K562 (cell line): ENCODE results near the gene MYO1A. TPM values are rescaled to one million over a fixed set of nuclear protein-coding genes. Genes with fewer than 3 reads are reported as not detected.

Source experiments
- ATAC-seq: fragments of 200-7000 bp; cut with Tn5 transposase; 3 replicates; pipeline ENCODE4 v1.9.1; 2020; ENCODE audit warnings: moderate library complexity
- BruUV-seq: library from RNA; stranded (reverse); fragments of 400-500 nt; replicated peaks from 2 replicates; lab custom pipeline; 2021; lab: Mats Ljungman, UMichigan
- CTCF ChIA-PET: fragments of 300-600 bp; formaldehyde crosslinking; extraction: SDS; loops from one replicate; lab custom pipeline; 2021; ENCODE audit warnings: low intra/inter-chr PET ratio; lab: Yijun Ruan, JAX
- POLR2A ChIA-PET: fragments of 300-600, 350-650 bp; sonication (Branson Sonifier 250); formaldehyde crosslinking; extraction: SDS; loops from one replicate; lab custom pipeline; 2021; ENCODE audit warnings: antibody characterized with exemption, inconsistent platforms; lab: Yijun Ruan, JAX
- DNase-seq, 4 experiments: peaks; one replicate each; pipeline versions ENCODE4 v3.0.0 to v3.0.0-alpha.2; 2011 to 2018; ENCODE audit warnings: low spot score in 3 of 4, mixed read lengths in 3 of 4; ENCODE audit errors: extremely low read depth in 1 of 4
- FAIRE-seq: peaks from 2 replicates; lab custom pipeline; 2011; peaks lifted over from hg19 to GRCh38; lab: Jason Lieb, UNC
- H2AFZ ChIP-seq: 2 replicates; pipeline ENCODE4 v1.6.0; 2011; ENCODE audit warnings: low read depth, low read length, control low read depth, inconsistent platforms
- H3K27ac ChIP-seq: fragments of 200-600 bp; 3 replicates; pipeline ENCODE4 v1.8.0; 2011; ENCODE audit warnings: low read depth, mild to moderate bottlenecking, control low read depth, inconsistent platforms, low read length, moderate library complexity, mixed read lengths; ENCODE audit errors: extremely low read depth
- H3K27me3 ChIP-seq, 2 experiments: fragments of 300-600 bp in 1 of 2; 2 replicates in 1 of 2; 3 replicates in 1 of 2; pipeline versions ENCODE4 v1.6.0 to v1.8.0; 2011; ENCODE audit warnings: inconsistent platforms in 2 of 2, low read length in 2 of 2, mild to moderate bottlenecking in 1 of 2, mixed read lengths in 1 of 2, moderate library complexity in 1 of 2; ENCODE audit not compliant: control insufficient read depth in 2 of 2, insufficient read depth in 2 of 2
- H3K36me3 ChIP-seq: fragments of 300-600 bp; 3 replicates; pipeline ENCODE4 v1.8.0; 2011; ENCODE audit warnings: mild to moderate bottlenecking, low read length, inconsistent platforms; ENCODE audit not compliant: control insufficient read depth, insufficient read depth
- H3K4me1 ChIP-seq, 2 experiments: fragments of 200-600 bp in 1 of 2; replicated peaks in 1 of 2; 2 replicates in 1 of 2; 3 replicates in 1 of 2; pipeline versions ENCODE4 v1.5.1 to v1.8.0; 2011; ENCODE audit warnings: inconsistent platforms in 2 of 2, low read length in 2 of 2, mild to moderate bottlenecking in 1 of 2, mixed read lengths in 1 of 2, moderate library complexity in 1 of 2; ENCODE audit not compliant: control insufficient read depth in 2 of 2, insufficient read depth in 2 of 2
- H3K4me2 ChIP-seq: 2 replicates; pipeline ENCODE4 v1.6.1; 2011; ENCODE audit warnings: low read length, control low read depth, inconsistent platforms, mixed read lengths; ENCODE audit not compliant: insufficient read depth
- H3K4me3 ChIP-seq: fragments of 200-600 bp; sonication (generic), shearing (Covaris generic); 2 replicates; pipeline ENCODE4 v1.5.1; 2016; ENCODE audit warnings: control low read depth, inconsistent platforms
- H3K79me2 ChIP-seq: fragments of 200-600 bp; 3 replicates; pipeline ENCODE4 v1.8.0; 2011; ENCODE audit warnings: low read length, inconsistent platforms; ENCODE audit not compliant: control insufficient read depth, insufficient read depth
- H3K9ac ChIP-seq, 2 experiments: 2 replicates each; pipeline versions ENCODE4 v1.6.0 to v1.6.1; 2011; ENCODE audit warnings: low read depth in 2 of 2, low read length in 2 of 2, control low read depth in 1 of 2, inconsistent platforms in 1 of 2, mild to moderate bottlenecking in 1 of 2, mixed read lengths in 1 of 2; ENCODE audit not compliant: insufficient read depth in 1 of 2
- H3K9me1 ChIP-seq: one replicate; pipeline ENCODE4 v1.6.0; 2011; ENCODE audit warnings: inconsistent platforms, mild to moderate bottlenecking, low read length, moderate library complexity; ENCODE audit not compliant: control insufficient read depth, insufficient read depth
- H3K9me3 ChIP-seq: replicated peaks from 2 replicates; pipeline ENCODE4 v1.5.1; 2011; ENCODE audit warnings: low read depth, low read length, inconsistent platforms; ENCODE audit not compliant: control insufficient read depth, insufficient read depth
- H4K20me1 ChIP-seq: replicated peaks from 2 replicates; pipeline ENCODE4 v1.6.1; 2011; ENCODE audit warnings: low read length, inconsistent platforms, mixed read lengths; ENCODE audit not compliant: control insufficient read depth, insufficient read depth
- ELF2 ChIP-seq: fragments of 250-450 bp; sonication (Bioruptor Pico); IDR thresholded peaks from 2 replicates; pipeline ENCODE4 v1.5.0; 2021; ENCODE audit warnings: mild to moderate bottlenecking
- HLTF ChIP-seq: fragments of 450-650 bp; IDR thresholded peaks from 2 replicates; pipeline ENCODE4 v1.6.1; 2016
- IRF2 ChIP-seq: sonication (generic); formaldehyde crosslinking; IDR thresholded peaks from 2 replicates; pipeline ENCODE4 v1.8.1; 2022; ENCODE audit warnings: mild to moderate bottlenecking, missing genetic modification reagents
- MNT ChIP-seq, 2 experiments: fragments of 450-650 bp; conservative IDR thresholded peaks; 2 replicates each; pipeline ENCODE4 v1.6.1; 2017; ENCODE audit warnings: mild to moderate bottlenecking in 2 of 2, moderate library complexity in 2 of 2
- PHB ChIP-seq: fragments of 250-450 bp; sonication (Bioruptor Pico); IDR thresholded peaks from 2 replicates; pipeline ENCODE4 v1.5.0; 2021
- RBFOX2 ChIP-seq: fragments of 200-400 bp; formaldehyde crosslinking; IDR thresholded peaks from 2 replicates; pipeline ENCODE4 v1.6.1; 2017; ENCODE audit warnings: low read depth, mild to moderate bottlenecking, low read length, moderate library complexity
- RBM14 ChIP-seq: fragments of 200-400 bp; formaldehyde crosslinking; IDR thresholded peaks from 2 replicates; pipeline ENCODE4 v1.6.1; 2018; ENCODE audit warnings: low read depth, mild to moderate bottlenecking, low read length, moderate library complexity, borderline replicate concordance; ENCODE audit not compliant: insufficient read depth
- TAL1 ChIP-seq: fragments of 450-650 bp; IDR thresholded peaks from 2 replicates; pipeline ENCODE4 v1.6.1; 2016; ENCODE audit warnings: mild to moderate bottlenecking
- ZFP30 ChIP-seq: fragments of 250-450 bp; sonication (Bioruptor Pico); IDR thresholded peaks from 2 replicates; pipeline ENCODE4 v1.8.0; 2022; ENCODE audit warnings: moderate library complexity, mild to moderate bottlenecking, inconsistent platforms, borderline replicate concordance
- ZFP36 ChIP-seq: fragments of 150-350 bp; IDR thresholded peaks from 2 replicates; pipeline ENCODE4 v1.6.1; 2018; ENCODE audit warnings: low read length, low read depth; ENCODE audit not compliant: partially characterized antibody
- ZNF274 ChIP-seq: IDR thresholded peaks from 2 replicates; pipeline ENCODE4 v1.6.1; 2011; ENCODE audit warnings: low read depth, mild to moderate bottlenecking, low read length, moderate library complexity, borderline replicate concordance
- WGBS: fragments of 100-300 bp; shearing (Covaris generic); methylation state at CpG from one replicate; pipeline ENCODE4 v1.1.6; 2016; ENCODE audit warnings: low coverage, mixed read lengths; ENCODE audit not compliant: insufficient coverage; ENCODE audit errors: missing lambda C conversion rate; 5-methylcytosine and 5-hydroxymethylcytosine counted together
- in situ Hi-C: fragments of 300-500 bp; cut with MboI; formaldehyde crosslinking; loops from 4 replicates; pipeline ENCODE4 v1.15.0; 2018; ENCODE audit warnings: inconsistent platforms, mixed read lengths
- intact Hi-C: fragments of 100-400 bp; cut with micrococcal nuclease; formaldehyde crosslinking; loops from 2 replicates; pipeline ENCODE4 v1.14.2; 2022
- polyA plus RNA-seq, 8 experiments: library from polyadenylated mRNA; depleted of rRNA in 4 of 8; stranded (reverse) in 5 of 8; unstranded in 3 of 8; fragments of >200 nt; fragmentation: Nextera tagmentation in 2 of 8; fragmentation: Illumina TruSeq in 1 of 8; extraction: Ambion mirVana in 2 of 8; extraction: Trizol in 1 of 8; gene quantifications; 2 replicates each; pipeline versions ENCODE4 v1.2.1 to v1.2.3, GENCODE V29; 2011 to 2014; ENCODE audit warnings: inconsistent platforms in 1 of 8, missing spikeins in 1 of 8
- total RNA-seq, 7 experiments: library from RNA; depleted of rRNA in 6 of 7; stranded (reverse); fragments of >200 nt in 6 of 7; fragmentation: Illumina TruSeq in 2 of 7; extraction: Trizol in 2 of 7; gene quantifications; 2 replicates each; pipeline versions ENCODE4 v1.2.1 to v1.2.3, GENCODE V29; 2011 to 2021; ENCODE audit warnings: low replicate concordance in 1 of 7

The MYO1A gene
- total and polyA plus RNA-seq, 9 of the 15 experiments (the other 6 are each of a cell fraction or from before 2014, with no cell fraction given) = 0.03 to 0.29 (median 0.14) TPM; not detected in 2

GRCh38 chr12:56995930-56996496 is 53.9 kb downstream of the MYO1A start (continued):
- TF ChIP-seq IRF2 (CRISPR knock-in tag) = no peak
- TF ChIP-seq ZFP36 = no peak
- no peak for TF ChIP-seq PHB (CRISPR knock-in tag)
- no peak for TF ChIP-seq ZFP30 (CRISPR knock-in tag)

GRCh38 chr12:56995201-56995929 is 54.6 kb downstream of the MYO1A start:
- CTCF ChIA-PET = no interaction called here
- Histone ChIP-seq H3K4me2 (no peak overlapping the region), H3K4me3 (no peak overlapping the region), H3K9me3 (no peaks in the 10 kb centered on the region), H3K36me3 (peaks cover 18% of the 10 kb centered on the region; the same call in 2 of the 3 replicates), H3K9me1 (no peaks in the 10 kb centered on the region), H3K4me1 (peaks cover 26 to 39% of the 10 kb centered on the region in 2 experiments), H3K27ac (no peak overlapping the region), H3K9ac (peak overlapping the region in 1 of 2 experiments; percentile 47; a peak in 1 of 4 replicates), H4K20me1 (no peaks in the 10 kb centered on the region), H3K27me3 (no peaks in the 10 kb centered on the region), H2AFZ (no peak overlapping the region), H3K79me2 (peaks cover 13% of the 10 kb centered on the region)
- intact Hi-C loops = no loop called here
- no TSS peak for BruUV-seq
- DNase-seq (peak in 1 of 4 experiments; percentile 3), ATAC-seq (no peak), FAIRE-seq (no peak)
- TF ChIP-seq ZNF274 = no peak
- TF ChIP-seq RBM14 = no peak
- TF ChIP-seq MNT (conservative IDR thresholded peaks at IDR 0.05) = no peak
- TF ChIP-seq RBFOX2 = peak; percentile 35; the same call in 1 of the 2 replicates
- no peak for TF ChIP-seq HLTF
- no peak for TF ChIP-seq TAL1
- TF ChIP-seq ELF2 (CRISPR knock-in tag) = no peak
- POLR2A ChIA-PET = interaction anchor here (0.6 to 4.6 kb wide), 2 partner anchors 8 to 238 kb away, joined by 3 to 23 read pairs; no protein-coding TSS in a partner anchor
- in situ Hi-C loops = no loop called here
- WGBS = 95% methylated on average over 22 of the region's 26 CpGs
